K562 (cell line): ENCODE measurements around the gene UGT1A10. TPM values are rescaled to one million over a fixed set of nuclear protein-coding genes. Genes with fewer than 3 reads are reported as not detected.

ENCODE experiments used
- ATAC-seq: fragments of 200-7000 bp; cut with Tn5 transposase; 3 replicates; pipeline ENCODE4 v1.9.1; 2020; ENCODE audit warnings: moderate library complexity
- BruUV-seq: library from RNA; stranded (reverse); fragments of 400-500 nt; replicated peaks from 2 replicates; lab custom pipeline; 2021; lab: Mats Ljungman, UMichigan
- CTCF ChIA-PET: fragments of 300-600 bp; formaldehyde crosslinking; extraction: SDS; loops from one replicate; lab custom pipeline; 2021; ENCODE audit warnings: low intra/inter-chr PET ratio; lab: Yijun Ruan, JAX
- POLR2A ChIA-PET: fragments of 300-600, 350-650 bp; sonication (Branson Sonifier 250); formaldehyde crosslinking; extraction: SDS; loops from one replicate; lab custom pipeline; 2021; ENCODE audit warnings: antibody characterized with exemption, inconsistent platforms; lab: Yijun Ruan, JAX
- DNase-seq, 4 experiments: peaks; one replicate each; pipeline versions ENCODE4 v3.0.0 to v3.0.0-alpha.2; 2011 to 2018; ENCODE audit warnings: low spot score in 3 of 4, mixed read lengths in 3 of 4; ENCODE audit errors: extremely low read depth in 1 of 4
- FAIRE-seq: peaks from 2 replicates; lab custom pipeline; 2011; peaks lifted over from hg19 to GRCh38; lab: Jason Lieb, UNC
- H2AFZ ChIP-seq: 2 replicates; pipeline ENCODE4 v1.6.0; 2011; ENCODE audit warnings: low read depth, low read length, control low read depth, inconsistent platforms
- H3K27ac ChIP-seq: fragments of 200-600 bp; 3 replicates; pipeline ENCODE4 v1.8.0; 2011; ENCODE audit warnings: low read depth, mild to moderate bottlenecking, control low read depth, inconsistent platforms, low read length, moderate library complexity, mixed read lengths; ENCODE audit errors: extremely low read depth
- H3K27me3 ChIP-seq, 2 experiments: fragments of 300-600 bp in 1 of 2; 2 replicates in 1 of 2; 3 replicates in 1 of 2; pipeline versions ENCODE4 v1.6.0 to v1.8.0; 2011; ENCODE audit warnings: inconsistent platforms in 2 of 2, low read length in 2 of 2, mild to moderate bottlenecking in 1 of 2, mixed read lengths in 1 of 2, moderate library complexity in 1 of 2; ENCODE audit not compliant: control insufficient read depth in 2 of 2, insufficient read depth in 2 of 2
- H3K36me3 ChIP-seq: fragments of 300-600 bp; 3 replicates; pipeline ENCODE4 v1.8.0; 2011; ENCODE audit warnings: mild to moderate bottlenecking, low read length, inconsistent platforms; ENCODE audit not compliant: control insufficient read depth, insufficient read depth
- H3K4me1 ChIP-seq, 2 experiments: fragments of 200-600 bp in 1 of 2; replicated peaks in 1 of 2; 2 replicates in 1 of 2; 3 replicates in 1 of 2; pipeline versions ENCODE4 v1.5.1 to v1.8.0; 2011; ENCODE audit warnings: inconsistent platforms in 2 of 2, low read length in 2 of 2, mild to moderate bottlenecking in 1 of 2, mixed read lengths in 1 of 2, moderate library complexity in 1 of 2; ENCODE audit not compliant: control insufficient read depth in 2 of 2, insufficient read depth in 2 of 2
- H3K4me2 ChIP-seq: 2 replicates; pipeline ENCODE4 v1.6.1; 2011; ENCODE audit warnings: low read length, control low read depth, inconsistent platforms, mixed read lengths; ENCODE audit not compliant: insufficient read depth
- H3K4me3 ChIP-seq: fragments of 200-600 bp; sonication (generic), shearing (Covaris generic); 2 replicates; pipeline ENCODE4 v1.5.1; 2016; ENCODE audit warnings: control low read depth, inconsistent platforms
- H3K79me2 ChIP-seq: fragments of 200-600 bp; 3 replicates; pipeline ENCODE4 v1.8.0; 2011; ENCODE audit warnings: low read length, inconsistent platforms; ENCODE audit not compliant: control insufficient read depth, insufficient read depth
- H3K9ac ChIP-seq, 2 experiments: 2 replicates each; pipeline versions ENCODE4 v1.6.0 to v1.6.1; 2011; ENCODE audit warnings: low read depth in 2 of 2, low read length in 2 of 2, control low read depth in 1 of 2, inconsistent platforms in 1 of 2, mild to moderate bottlenecking in 1 of 2, mixed read lengths in 1 of 2; ENCODE audit not compliant: insufficient read depth in 1 of 2
- H3K9me1 ChIP-seq: one replicate; pipeline ENCODE4 v1.6.0; 2011; ENCODE audit warnings: inconsistent platforms, mild to moderate bottlenecking, low read length, moderate library complexity; ENCODE audit not compliant: control insufficient read depth, insufficient read depth
- H3K9me3 ChIP-seq: replicated peaks from 2 replicates; pipeline ENCODE4 v1.5.1; 2011; ENCODE audit warnings: low read depth, low read length, inconsistent platforms; ENCODE audit not compliant: control insufficient read depth, insufficient read depth
- H4K20me1 ChIP-seq: replicated peaks from 2 replicates; pipeline ENCODE4 v1.6.1; 2011; ENCODE audit warnings: low read length, inconsistent platforms, mixed read lengths; ENCODE audit not compliant: control insufficient read depth, insufficient read depth
- HDAC2 ChIP-seq: fragments of 450-650 bp; IDR thresholded peaks from 2 replicates; pipeline ENCODE4 v1.6.1; 2016; ENCODE audit warnings: mild to moderate bottlenecking
- MNT ChIP-seq, 2 experiments: fragments of 450-650 bp; conservative IDR thresholded peaks; 2 replicates each; pipeline ENCODE4 v1.6.1; 2017; ENCODE audit warnings: mild to moderate bottlenecking in 2 of 2, moderate library complexity in 2 of 2
- NFATC3 ChIP-seq: fragments of 450-650 bp; IDR thresholded peaks from 2 replicates; pipeline ENCODE4 v1.6.1; 2017; ENCODE audit warnings: mild to moderate bottlenecking
- PPARD ChIP-seq: fragments of 250-450 bp; sonication (Bioruptor Pico); IDR thresholded peaks from 2 replicates; pipeline ENCODE4 v1.8.0; 2022; ENCODE audit warnings: inconsistent platforms, mild to moderate bottlenecking, moderate library complexity
- RAD21 ChIP-seq, 2 experiments: fragments of 250-450 bp in 1 of 2; fragments of 450-650 bp in 1 of 2; sonication (Bioruptor Pico) in 1 of 2; formaldehyde crosslinking in 1 of 2; IDR thresholded peaks in 1 of 2; conservative IDR thresholded peaks in 1 of 2; 2 replicates each; pipeline versions ENCODE4 v1.4.0 to v1.8.0; 2020 to 2022; ENCODE audit warnings: mild to moderate bottlenecking in 2 of 2, moderate library complexity in 1 of 2
- STAT5A ChIP-seq: IDR thresholded peaks from 2 replicates; pipeline ENCODE4 v1.6.1; 2012; ENCODE audit warnings: low read length, inconsistent platforms, borderline replicate concordance
- ZNF280A ChIP-seq: fragments of 450-650 bp; IDR thresholded peaks from 2 replicates; pipeline ENCODE4 v1.6.1; 2018; ENCODE audit warnings: mild to moderate bottlenecking, low read depth; ENCODE audit not compliant: partially characterized antibody
- WGBS: fragments of 100-300 bp; shearing (Covaris generic); methylation state at CpG from one replicate; pipeline ENCODE4 v1.1.6; 2016; ENCODE audit warnings: low coverage, mixed read lengths; ENCODE audit not compliant: insufficient coverage; ENCODE audit errors: missing lambda C conversion rate; 5-methylcytosine and 5-hydroxymethylcytosine counted together
- in situ Hi-C: fragments of 300-500 bp; cut with MboI; formaldehyde crosslinking; loops from 4 replicates; pipeline ENCODE4 v1.15.0; 2018; ENCODE audit warnings: inconsistent platforms, mixed read lengths
- intact Hi-C: fragments of 100-400 bp; cut with micrococcal nuclease; formaldehyde crosslinking; loops from 2 replicates; pipeline ENCODE4 v1.14.2; 2022
- polyA plus RNA-seq, 8 experiments: library from polyadenylated mRNA; depleted of rRNA in 4 of 8; stranded (reverse) in 5 of 8; unstranded in 3 of 8; fragments of >200 nt; fragmentation: Nextera tagmentation in 2 of 8; fragmentation: Illumina TruSeq in 1 of 8; extraction: Ambion mirVana in 2 of 8; extraction: Trizol in 1 of 8; gene quantifications; 2 replicates each; pipeline versions ENCODE4 v1.2.1 to v1.2.3, GENCODE V29; 2011 to 2014; ENCODE audit warnings: inconsistent platforms in 1 of 8, missing spikeins in 1 of 8
- total RNA-seq, 7 experiments: library from RNA; depleted of rRNA in 6 of 7; stranded (reverse); fragments of >200 nt in 6 of 7; fragmentation: Illumina TruSeq in 2 of 7; extraction: Trizol in 2 of 7; gene quantifications; 2 replicates each; pipeline versions ENCODE4 v1.2.1 to v1.2.3, GENCODE V29; 2011 to 2021; ENCODE audit warnings: low replicate concordance in 1 of 7
- TF ChIP-seq, protein P1 (sequence below), 2 experiments: fragments of 250-450 bp in 1 of 2; fragments of 450-650 bp in 1 of 2; sonication (Bioruptor Pico) in 1 of 2; IDR thresholded peaks; 2 replicates each; pipeline versions ENCODE4 v1.6.1 to v1.8.0; 2016 to 2021; ENCODE audit warnings: mild to moderate bottlenecking in 2 of 2, moderate library complexity in 2 of 2, missing compliant biosample characterization in 1 of 2, missing genetic modification characterization in 1 of 2

Gene UGT1A10
- total and polyA plus RNA-seq, 9 of the 15 experiments (the other 6 are each of a cell fraction or from before 2014, with no cell fraction given) = not detected

- no peak for TF ChIP-seq STAT5A
- no peak for TF ChIP-seq PPARD (CRISPR knock-in tag)
- TF ChIP-seq HDAC2 = no peak
Observed at GRCh38 chr2:233705911-233706506, 69.8 kb downstream of the UGT1A10 start (continued).

DNA sequence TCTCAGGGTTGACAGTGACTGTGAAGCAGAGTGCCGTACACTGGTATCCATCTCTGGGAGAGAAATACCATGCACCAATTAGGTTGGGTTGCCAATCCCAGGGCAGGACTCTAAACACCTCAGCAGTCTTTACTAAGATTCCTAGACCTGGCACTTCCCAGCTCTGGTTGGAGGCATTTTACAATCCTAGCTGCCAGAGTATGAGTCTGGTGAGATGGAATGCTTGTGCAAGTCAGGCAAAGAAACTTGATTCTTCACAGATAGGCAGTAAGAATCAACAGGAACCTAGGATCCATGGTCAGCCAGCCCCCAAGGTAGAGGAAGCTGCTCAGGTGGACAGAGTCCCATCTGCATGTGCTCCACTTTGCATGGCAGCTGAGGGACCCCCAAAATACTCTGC lies 70.5 kb downstream of the UGT1A10 start:
- BruUV-seq = no TSS peak
- H4K20me1 ChIP-seq = no peaks in the 10 kb centered on the region
- no peak overlapping the region for H3K9ac ChIP-seq
- H3K4me3 ChIP-seq = no peak overlapping the region
- H3K27me3 ChIP-seq = peaks cover 0 to 4% of the 10 kb centered on the region in 2 experiments; a peak in 1 of 5 replicates
- H3K79me2 ChIP-seq = no peaks in the 10 kb centered on the region
- ATAC-seq = no peak
- H3K36me3 ChIP-seq = no peaks in the 10 kb centered on the region
- ChIA-PET POLR2A (no interaction called here), CTCF (no interaction called here)
- no peak overlapping the region for H3K4me2 ChIP-seq
- no peaks in the 10 kb centered on the region for H3K9me3 ChIP-seq
- no peak overlapping the region for H2AFZ ChIP-seq
- H3K9me1 ChIP-seq = no peaks in the 10 kb centered on the region
- TF ChIP-seq, protein P1, sequence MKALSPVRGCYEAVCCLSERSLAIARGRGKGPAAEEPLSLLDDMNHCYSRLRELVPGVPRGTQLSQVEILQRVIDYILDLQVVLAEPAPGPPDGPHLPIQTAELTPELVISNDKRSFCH (CRISPR knock-in tag; IDR thresholded peaks at IDR 0.05) = no peak
- TF ChIP-seq, protein P1 (tag; IDR thresholded peaks at IDR 0.05) = no peak
- TF ChIP-seq ZNF280A (no peak), MNT (conservative IDR thresholded peaks at IDR 0.05) (no peak), NFATC3 (no peak), RAD21 (CRISPR knock-in tag; conservative IDR thresholded peaks at IDR 0.05 in 1 of 2, IDR thresholded peaks at IDR 0.05 in 1 of 2) (no peak)
- no peaks in the 10 kb centered on the region for H3K4me1 ChIP-seq
- no peak for DNase-seq
- in situ Hi-C loops = no loop called here
- FAIRE-seq = no peak
- intact Hi-C loops = no loop called here
- WGBS = 50% methylated on average over 1 of the region's 1 CpG
- no peak overlapping the region for H3K27ac ChIP-seq
